ES-I3 (cell line): ENCODE measurements around the gene DLL3.

Experiments
- H3K36me3 ChIP-seq: 2 replicates; pipeline ENCODE4 v1.6.1; 2013; ENCODE audit warnings: mild to moderate bottlenecking, low read length, control low read depth, moderate library complexity; ENCODE audit not compliant: insufficient read depth
- H3K4me1 ChIP-seq: 2 replicates; pipeline ENCODE4 v1.6.1; 2013; ENCODE audit warnings: mild to moderate bottlenecking, control low read depth, low read length; ENCODE audit not compliant: insufficient read depth
- H3K9ac ChIP-seq: 2 replicates; pipeline ENCODE4 v1.6.1; 2013; ENCODE audit warnings: low read depth, mild to moderate bottlenecking, low read length, moderate library complexity
- H3K9me3 ChIP-seq: 2 replicates; pipeline ENCODE4 v1.6.1; 2013; ENCODE audit warnings: mild to moderate bottlenecking, low read length, moderate library complexity; ENCODE audit not compliant: control insufficient read depth, insufficient read depth

The DLL3 gene

DNA sequence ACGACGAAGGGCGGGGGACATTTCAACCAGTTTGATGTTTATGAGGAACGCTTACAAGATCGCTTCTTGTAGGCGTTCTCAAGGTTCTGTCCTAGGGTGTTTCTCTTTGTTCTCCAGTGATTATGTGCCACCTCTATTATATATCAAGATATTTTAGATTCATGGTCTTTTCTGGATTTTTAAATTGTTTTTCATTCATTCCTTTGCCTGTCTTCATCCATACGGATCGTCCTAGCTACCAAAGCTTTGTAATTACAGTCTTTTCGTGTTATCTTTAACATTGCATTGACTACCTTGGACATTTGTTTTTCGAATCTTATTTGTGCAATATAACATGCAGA is 41.6 kb downstream of the DLL3 start:
- Histone ChIP-seq H3K36me3 (no peaks in the 10 kb centered on the region), H3K9me3 (no peaks in the 10 kb centered on the region), H3K9ac (no peak overlapping the region; the same call in 1 of the 2 replicates), H3K4me1 (peaks cover 12% of the 10 kb centered on the region; the same call in 1 of the 2 replicates)

DNA sequence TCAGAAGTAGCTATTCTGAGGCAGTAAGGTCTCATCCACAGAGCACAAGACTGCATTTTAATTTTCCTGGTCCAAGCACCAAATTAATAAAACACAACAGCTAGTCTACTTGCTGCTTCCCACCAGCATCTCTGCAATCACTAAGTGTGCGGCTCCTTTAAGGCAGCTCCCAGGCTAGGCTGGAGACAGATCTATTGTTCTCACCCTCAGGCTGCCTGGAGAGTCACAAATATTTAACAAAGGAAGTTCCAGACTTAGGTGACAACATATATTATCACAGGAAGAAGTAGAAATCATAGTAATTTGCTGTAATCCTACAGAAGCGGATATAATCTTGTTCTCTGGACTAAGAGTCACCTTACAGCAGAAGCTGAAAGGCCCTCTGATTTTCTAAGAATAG is 43.5 kb downstream of the DLL3 start:
- H3K4me1 ChIP-seq = peaks cover 12% of the 10 kb centered on the region; the same call in 1 of the 2 replicates
- no peaks in the 10 kb centered on the region for H3K36me3 ChIP-seq
- no peak overlapping the region for H3K9ac ChIP-seq
- no peaks in the 10 kb centered on the region for H3K9me3 ChIP-seq

DNA sequence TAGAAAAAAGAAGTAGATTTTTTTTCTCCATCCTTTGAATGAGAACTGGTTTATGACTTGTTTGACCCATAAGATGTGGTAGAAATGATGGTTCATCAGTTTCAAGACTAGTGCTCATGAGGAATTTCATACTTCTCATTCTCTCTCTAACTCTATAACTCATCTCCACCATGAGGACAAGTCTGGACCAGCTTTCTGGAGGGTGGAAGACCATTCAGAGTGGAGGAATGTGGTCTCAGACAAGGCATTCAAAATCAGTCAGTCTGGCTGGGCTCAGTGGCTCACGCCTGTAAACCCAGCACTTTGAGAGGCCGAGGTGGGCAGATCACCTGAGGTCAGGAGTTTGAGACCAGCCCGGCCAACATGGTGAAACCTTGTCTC is 44.7 kb downstream of the DLL3 start:
- Histone ChIP-seq H3K9me3 (no peaks in the 10 kb centered on the region), H3K4me1 (peaks cover 10% of the 10 kb centered on the region; the same call in 1 of the 2 replicates), H3K9ac (no peak overlapping the region), H3K36me3 (no peaks in the 10 kb centered on the region)

DNA sequence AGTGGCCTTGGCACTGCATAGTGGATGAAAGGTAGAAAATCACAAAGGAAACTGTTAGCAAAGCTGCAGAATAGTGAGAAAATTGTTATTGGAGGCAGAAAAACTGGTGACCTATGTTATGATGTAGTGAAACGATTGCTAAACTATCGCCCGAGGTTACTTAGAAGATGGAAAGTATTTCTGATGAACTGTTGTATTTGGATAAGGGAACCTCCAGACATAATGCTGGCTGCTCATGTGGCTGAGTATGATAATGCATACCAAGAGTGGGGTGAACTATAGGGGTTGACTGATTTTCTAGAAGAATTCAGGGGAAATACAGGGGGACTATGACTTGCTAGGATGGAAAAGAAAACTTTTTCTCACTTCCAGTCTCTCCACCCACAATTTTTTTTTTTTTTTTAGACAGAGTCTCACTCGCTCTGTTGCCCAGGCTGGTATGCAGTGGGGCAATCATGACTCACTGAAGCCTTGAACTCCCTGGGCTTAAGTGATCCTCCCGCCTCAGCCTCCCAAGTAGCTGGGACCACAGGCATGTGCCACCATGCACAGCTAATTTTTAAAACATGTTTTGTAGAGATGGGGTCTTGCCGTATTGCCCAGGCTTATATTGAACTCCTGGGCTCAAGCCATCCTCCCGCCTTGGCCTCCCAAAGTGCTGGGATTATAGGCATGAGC is 45.6 kb downstream of the DLL3 start:
- Histone ChIP-seq H3K9me3 (no peaks in the 10 kb centered on the region), H3K4me1 (0 out of 2 replicates have a peak, but pooled peaks cover 9% of the 10 kb centered on the region), H3K9ac (no peak overlapping the region), H3K36me3 (no peaks in the 10 kb centered on the region)

DNA sequence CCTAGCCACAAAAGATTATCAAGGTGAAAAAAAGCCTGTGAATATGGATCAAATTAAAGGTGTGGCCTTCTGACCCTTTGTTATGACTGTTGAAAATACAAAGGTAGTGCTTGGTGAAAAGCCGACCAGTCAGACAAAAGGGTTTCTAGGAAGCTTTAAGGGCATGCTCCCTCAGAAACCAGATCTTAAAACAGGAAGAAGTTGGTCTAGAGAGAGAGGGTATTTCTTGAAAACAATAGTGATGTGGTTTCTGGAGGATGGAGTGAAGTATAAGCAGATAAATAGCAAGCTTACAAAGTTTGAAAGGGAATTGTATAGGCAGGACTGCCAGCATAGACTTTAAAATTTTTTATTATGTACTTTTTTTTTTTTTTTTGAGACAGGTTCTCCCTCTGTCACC is 46.2 kb downstream of the DLL3 start:
- Histone ChIP-seq H3K9me3 (no peaks in the 10 kb centered on the region), H3K9ac (no peak overlapping the region), H3K36me3 (no peaks in the 10 kb centered on the region), H3K4me1 (0 out of 2 replicates have a peak, but pooled peaks cover 9% of the 10 kb centered on the region)

DNA sequence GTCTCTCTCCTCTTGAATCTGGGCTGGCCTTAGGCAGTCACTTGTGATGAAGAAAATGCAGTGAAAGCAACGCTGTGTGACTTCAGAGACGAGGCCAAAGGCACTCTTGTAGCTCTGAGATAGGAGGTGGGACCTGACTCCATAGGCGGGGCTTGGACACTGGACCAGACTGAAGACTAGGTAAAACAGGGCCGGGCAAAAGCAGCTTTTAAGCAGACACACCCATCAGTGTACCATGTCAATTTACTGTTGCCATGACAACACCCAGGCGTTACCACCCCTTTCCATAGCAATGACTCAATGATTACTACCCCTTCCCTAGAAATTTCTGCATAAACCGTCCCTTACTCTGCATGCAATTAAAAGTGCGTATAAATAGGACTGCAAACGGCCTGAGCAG is 47.9 kb downstream of the DLL3 start:
- Histone ChIP-seq H3K9ac (no peak overlapping the region), H3K9me3 (no peaks in the 10 kb centered on the region), H3K4me1 (0 out of 2 replicates have a peak, but pooled peaks cover 9% of the 10 kb centered on the region), H3K36me3 (no peaks in the 10 kb centered on the region)

DNA sequence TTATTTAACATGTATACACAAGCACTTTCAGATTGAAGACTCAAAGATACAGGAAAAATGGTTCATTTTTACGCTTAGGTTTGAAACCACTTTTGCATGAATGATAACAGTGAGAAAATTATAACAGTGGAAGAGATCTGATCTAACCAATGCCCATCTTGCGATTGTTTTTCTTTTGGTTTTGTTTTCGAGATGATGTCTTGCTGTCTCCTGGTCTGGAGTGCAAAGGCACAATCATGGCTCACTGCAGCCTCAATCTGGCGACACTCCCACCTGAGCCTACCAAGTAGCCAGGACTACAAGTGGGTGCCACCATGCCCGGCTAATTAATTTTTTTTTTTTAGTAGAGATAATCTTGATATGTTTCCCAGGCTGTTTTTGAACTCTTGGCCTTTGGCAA is 51.5 kb downstream of the DLL3 start:
- no peaks in the 10 kb centered on the region for H3K9me3 ChIP-seq
- no peaks in the 10 kb centered on the region for H3K36me3 ChIP-seq
- no peaks in the 10 kb centered on the region for H3K4me1 ChIP-seq
- H3K9ac ChIP-seq = no peak overlapping the region

DNA sequence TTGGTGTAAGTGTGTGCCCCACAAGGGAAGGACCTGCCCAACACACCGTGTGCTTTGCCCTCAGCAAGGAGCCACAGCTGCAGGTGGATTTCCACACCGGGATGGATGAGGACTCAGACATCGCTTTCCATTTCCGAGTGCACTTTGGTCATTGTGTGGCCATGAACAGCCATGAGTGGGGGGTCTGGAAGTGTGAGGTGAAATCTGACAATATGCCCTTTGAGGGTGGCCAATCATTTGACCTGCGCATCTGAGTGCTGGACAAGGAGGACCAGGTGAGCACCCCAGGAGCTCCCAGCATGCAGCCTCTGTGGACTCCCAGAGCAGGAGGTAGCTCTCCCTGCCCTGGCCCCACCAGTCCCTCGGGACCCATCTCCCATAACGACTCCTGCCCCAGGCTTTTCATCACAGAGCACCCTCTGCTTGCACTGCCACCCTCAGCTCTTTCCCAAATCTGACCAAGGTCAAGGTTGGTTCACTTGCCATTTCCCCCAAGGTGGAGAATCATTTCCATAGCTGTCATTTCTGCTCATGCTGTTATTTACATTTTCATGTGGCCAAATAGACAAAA is 54.4 kb downstream of the DLL3 start:
- H3K4me1 ChIP-seq = no peaks in the 10 kb centered on the region; the same call in 1 of the 2 replicates
- H3K9me3 ChIP-seq = no peaks in the 10 kb centered on the region
- no peak overlapping the region for H3K9ac ChIP-seq
- no peaks in the 10 kb centered on the region for H3K36me3 ChIP-seq

DNA sequence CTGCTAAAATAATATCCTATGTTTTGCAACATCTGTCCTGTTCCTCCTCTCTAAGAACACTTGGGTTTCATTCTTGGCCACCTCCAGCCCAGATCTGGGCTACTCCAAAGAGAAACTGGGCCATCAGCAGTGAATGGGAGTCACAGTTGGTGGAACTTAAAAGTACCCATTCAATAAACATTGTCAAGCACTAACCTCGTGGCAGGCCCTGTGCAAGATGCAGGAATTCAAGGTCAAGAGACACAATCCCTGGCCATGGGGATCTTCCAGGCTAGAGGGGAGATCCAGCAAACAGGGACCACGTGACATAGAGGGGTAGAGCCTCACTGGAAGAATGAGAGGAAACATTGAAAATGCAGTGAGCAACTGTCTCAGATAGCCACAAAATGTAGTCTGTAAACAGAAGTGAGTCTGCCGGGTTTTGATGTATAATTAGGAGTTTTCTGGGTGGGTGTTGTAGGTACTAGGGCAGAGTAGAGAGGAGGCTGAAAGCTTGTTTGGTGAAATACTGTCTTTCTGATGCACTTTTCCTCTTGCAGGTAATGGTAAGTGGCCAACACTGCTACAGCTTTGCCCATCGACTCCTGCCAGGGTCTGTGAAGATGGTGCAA is 56.1 kb downstream of the DLL3 start:
- Histone ChIP-seq H3K4me1 (no peaks in the 10 kb centered on the region; the same call in 1 of the 2 replicates), H3K9me3 (no peaks in the 10 kb centered on the region), H3K36me3 (no peaks in the 10 kb centered on the region), H3K9ac (no peak overlapping the region)

DNA sequence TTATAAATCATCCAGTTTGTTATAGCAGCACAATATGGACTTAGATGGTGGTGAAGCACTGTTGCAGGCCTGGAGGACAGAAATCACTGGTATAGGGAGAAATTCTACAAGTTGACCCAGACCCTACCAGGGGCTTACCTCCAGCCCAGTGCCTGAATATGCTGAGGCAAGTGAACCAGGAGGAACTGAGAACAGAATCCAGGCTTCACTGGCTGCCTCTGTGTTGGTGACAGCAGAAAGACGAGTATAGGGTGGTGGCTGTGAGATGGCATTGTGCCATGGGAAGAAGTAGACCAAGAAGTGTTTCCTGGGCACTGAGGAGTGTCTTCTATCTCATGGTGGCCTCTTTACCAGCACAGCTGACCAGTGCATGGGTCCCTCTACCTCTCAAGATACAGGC is 57.1 kb downstream of the DLL3 start:
- no peaks in the 10 kb centered on the region for H3K36me3 ChIP-seq
- H3K9me3 ChIP-seq = no peaks in the 10 kb centered on the region
- no peak overlapping the region for H3K9ac ChIP-seq
- no peaks in the 10 kb centered on the region; the same call in 1 of the 2 replicates for H3K4me1 ChIP-seq
